Muscle layer of duodenum (tissue), 2 donors: Measurements from ENCODE around the gene MAU2.

Experiments used
- H3K27ac ChIP-seq: one replicate; pipeline ENCODE4 v1.7.0; 2013; ENCODE audit warnings: mild to moderate bottlenecking, low read length
- H3K27me3 ChIP-seq: one replicate; pipeline ENCODE4 v1.7.0; 2013; ENCODE audit warnings: low read depth, mild to moderate bottlenecking, control low read depth, low read length
- H3K36me3 ChIP-seq, 2 donors: one replicate each; pipeline ENCODE4 v1.7.0; 2013; ENCODE audit warnings: low read length in 2 of 2, control low read depth in 1 of 2, mild to moderate bottlenecking in 1 of 2; ENCODE audit not compliant: insufficient read depth in 2 of 2, control insufficient read depth in 1 of 2
- H3K4me1 ChIP-seq, 2 donors: one replicate each; pipeline ENCODE4 v1.7.0; 2013; ENCODE audit warnings: low read length in 2 of 2, mild to moderate bottlenecking in 2 of 2, control low read depth in 1 of 2, moderate library complexity in 1 of 2; ENCODE audit not compliant: insufficient read depth in 2 of 2, control insufficient read depth in 1 of 2
- H3K4me3 ChIP-seq, 2 donors: one replicate each; pipeline ENCODE4 v1.7.0; 2013; ENCODE audit warnings: low read length in 2 of 2, low read depth in 1 of 2, mild to moderate bottlenecking in 1 of 2
- H3K9me3 ChIP-seq, 2 donors: one replicate each; pipeline ENCODE4 v1.7.0; 2013; ENCODE audit warnings: low read length in 2 of 2, control low read depth in 1 of 2, mild to moderate bottlenecking in 1 of 2; ENCODE audit not compliant: control insufficient read depth in 1 of 2
- donor health status: healthy.

MAU2 gene

GRCh38 chr19:19335408-19336158 is 15.0 kb downstream of the MAU2 start:
- H3K9me3 ChIP-seq, result no peaks in the 10 kb centered on the region
- H3K4me3 ChIP-seq, result no peak overlapping the region
- H3K27me3 ChIP-seq, result no peaks in the 10 kb centered on the region
- H3K4me1 ChIP-seq, result no peaks in the 10 kb centered on the region
- H3K27ac ChIP-seq, result peak overlapping the region; percentile 40
- H3K36me3 ChIP-seq, result peaks cover 37 to 76% of the 10 kb centered on the region in 2 donors

GRCh38 chr19:19336597-19336996 is 16.0 kb downstream of the MAU2 start:
- H3K4me3 ChIP-seq, result no peak overlapping the region
- H3K4me1 ChIP-seq, result no peaks in the 10 kb centered on the region
- H3K9me3 ChIP-seq, result no peaks in the 10 kb centered on the region
- H3K27me3 ChIP-seq, result no peaks in the 10 kb centered on the region
- H3K36me3 ChIP-seq, result peaks cover 37 to 80% of the 10 kb centered on the region in 2 donors
- H3K27ac ChIP-seq, result no peak overlapping the region

GRCh38 chr19:19337120-19337519 is 16.5 kb downstream of the MAU2 start:
- no peak overlapping the region for H3K27ac ChIP-seq
- H3K36me3 ChIP-seq, result peaks cover 42 to 80% of the 10 kb centered on the region in 2 donors
- no peaks in the 10 kb centered on the region for H3K4me1 ChIP-seq
- no peaks in the 10 kb centered on the region for H3K9me3 ChIP-seq
- H3K4me3 ChIP-seq, result no peak overlapping the region
- H3K27me3 ChIP-seq, result no peaks in the 10 kb centered on the region

GRCh38 chr19:19338082-19338481 is 17.5 kb downstream of the MAU2 start:
- Histone ChIP-seq H3K36me3 (peaks cover 41 to 80% of the 10 kb centered on the region in 2 donors), H3K27me3 (no peaks in the 10 kb centered on the region), H3K4me3 (no peak overlapping the region), H3K9me3 (no peaks in the 10 kb centered on the region), H3K27ac (no peak overlapping the region), H3K4me1 (no peaks in the 10 kb centered on the region)

- no peaks in the 10 kb centered on the region for H3K9me3 ChIP-seq
Measured at GRCh38 chr19:19341026-19341425, 20.4 kb downstream of the MAU2 start.

GRCh38 chr19:19342086-19343015 is 21.7 kb downstream of the MAU2 start:
- no peak overlapping the region for H3K27ac ChIP-seq
- H3K4me3 ChIP-seq, result no peak overlapping the region
- no peaks in the 10 kb centered on the region for H3K4me1 ChIP-seq
- H3K27me3 ChIP-seq, result no peaks in the 10 kb centered on the region
- H3K36me3 ChIP-seq, result peaks cover 60 to 85% of the 10 kb centered on the region in 2 donors
- H3K9me3 ChIP-seq, result no peaks in the 10 kb centered on the region

More at GRCh38 chr19:19341026-19341425, 20.4 kb downstream of the MAU2 start:
- Histone ChIP-seq H3K4me3 (no peak overlapping the region), H3K4me1 (no peaks in the 10 kb centered on the region), H3K36me3 (peaks cover 55 to 85% of the 10 kb centered on the region in 2 donors), H3K27ac (no peak overlapping the region), H3K27me3 (no peaks in the 10 kb centered on the region)

GRCh38 chr19:19343016-19343362 is 22.4 kb downstream of the MAU2 start:
- Histone ChIP-seq H3K36me3 (peaks cover 60 to 85% of the 10 kb centered on the region in 2 donors), H3K4me1 (no peaks in the 10 kb centered on the region), H3K27ac (no peak overlapping the region), H3K9me3 (no peaks in the 10 kb centered on the region), H3K27me3 (no peaks in the 10 kb centered on the region), H3K4me3 (no peak overlapping the region)

GRCh38 chr19:19343762-19344161 is 23.1 kb downstream of the MAU2 start:
- no peak overlapping the region for H3K27ac ChIP-seq
- H3K4me1 ChIP-seq, result no peaks in the 10 kb centered on the region
- no peaks in the 10 kb centered on the region for H3K9me3 ChIP-seq
- peaks cover 53 to 85% of the 10 kb centered on the region in 2 donors for H3K36me3 ChIP-seq
- H3K27me3 ChIP-seq, result no peaks in the 10 kb centered on the region
- H3K4me3 ChIP-seq, result no peak overlapping the region

GRCh38 chr19:19345232-19345631 is 24.6 kb downstream of the MAU2 start:
- peaks cover 61 to 92% of the 10 kb centered on the region in 2 donors for H3K36me3 ChIP-seq
- H3K27ac ChIP-seq, result no peak overlapping the region
- H3K27me3 ChIP-seq, result no peaks in the 10 kb centered on the region
- no peaks in the 10 kb centered on the region for H3K9me3 ChIP-seq
- H3K4me3 ChIP-seq, result no peak overlapping the region
- H3K4me1 ChIP-seq, result no peaks in the 10 kb centered on the region

GRCh38 chr19:19345970-19346369 is 25.3 kb downstream of the MAU2 start:
- no peak overlapping the region for H3K4me3 ChIP-seq
- no peaks in the 10 kb centered on the region for H3K9me3 ChIP-seq
- no peaks in the 10 kb centered on the region for H3K27me3 ChIP-seq
- H3K36me3 ChIP-seq, result peaks cover 61 to 87% of the 10 kb centered on the region in 2 donors
- H3K4me1 ChIP-seq, result no peaks in the 10 kb centered on the region
- no peak overlapping the region for H3K27ac ChIP-seq

GRCh38 chr19:19347401-19348110 is 26.9 kb downstream of the MAU2 start:
- H3K9me3 ChIP-seq, result no peaks in the 10 kb centered on the region
- H3K4me1 ChIP-seq, result no peaks in the 10 kb centered on the region
- no peak overlapping the region for H3K27ac ChIP-seq
- no peaks in the 10 kb centered on the region for H3K27me3 ChIP-seq
- peaks cover 59 to 81% of the 10 kb centered on the region in 2 donors for H3K36me3 ChIP-seq
- H3K4me3 ChIP-seq, result no peak overlapping the region
